ENCODE measurements around the gene PTGES3L. TPM values are rescaled to one million over a fixed set of nuclear protein-coding genes. Genes with fewer than 3 reads are reported as not detected.

Gene PTGES3L
- total RNA-seq, 1 donor from 2014 or later = 5.6 TPM

- no peak overlapping the region for H3K27ac Mint-ChIP-seq
- H3K4me3 Mint-ChIP-seq (ENCODE audit: low read depth) = no peak overlapping the region
- peaks cover 26% of the 10 kb centered on the region for H3K36me3 Mint-ChIP-seq (ENCODE audit: insufficient read depth)
- DNase-seq (ENCODE audit: low spot score, unreplicated experiment) = no peak
- peaks cover 6% of the 10 kb centered on the region for H3K4me1 Mint-ChIP-seq (ENCODE audit: low read depth)
- H3K9me3 Mint-ChIP-seq (ENCODE audit: low read depth) = no peaks in the 10 kb centered on the region
- H3K27me3 Mint-ChIP-seq = no peaks in the 10 kb centered on the region
- TF ChIP-seq CTCF (IDR thresholded peaks at IDR 0.05; ENCODE audit: unreplicated experiment) = no peak
These were observed 11.6 kb upstream of the PTGES3L start for GRCh38 chr17:42991471-42991870.

- DNase-seq (ENCODE audit: low spot score, unreplicated experiment) = no peak
- Mint-ChIP-seq H3K4me1 (ENCODE audit: low read depth) (peaks cover 2% of the 10 kb centered on the region), H3K27me3 (no peaks in the 10 kb centered on the region), H3K27ac (no peak overlapping the region), H3K36me3 (ENCODE audit: insufficient read depth) (peaks cover 27% of the 10 kb centered on the region), H3K4me3 (ENCODE audit: low read depth) (no peak overlapping the region), H3K9me3 (ENCODE audit: low read depth) (no peaks in the 10 kb centered on the region)
- no peak for TF ChIP-seq CTCF (IDR thresholded peaks at IDR 0.05; ENCODE audit: unreplicated experiment)
These were observed 10.1 kb upstream of the PTGES3L start for GRCh38 chr17:42989726-42990652.

GRCh38 chr17:42989141-42989540, 9.3 kb upstream of the PTGES3L start:
- Mint-ChIP-seq H3K27ac (no peak overlapping the region), H3K9me3 (ENCODE audit: low read depth) (no peaks in the 10 kb centered on the region), H3K27me3 (no peaks in the 10 kb centered on the region), H3K4me1 (ENCODE audit: low read depth) (no peaks in the 10 kb centered on the region), H3K36me3 (ENCODE audit: insufficient read depth) (peaks cover 27% of the 10 kb centered on the region), H3K4me3 (ENCODE audit: low read depth) (no peak overlapping the region)
- DNase-seq (ENCODE audit: low spot score, unreplicated experiment) = no peak
- TF ChIP-seq CTCF (IDR thresholded peaks at IDR 0.05; ENCODE audit: unreplicated experiment) = no peak

GRCh38 chr17:42985225-42985624, 5.3 kb upstream of the PTGES3L start:
- no peaks in the 10 kb centered on the region for H3K9me3 Mint-ChIP-seq (ENCODE audit: low read depth)
- no peaks in the 10 kb centered on the region for H3K27me3 Mint-ChIP-seq
- peaks cover 15% of the 10 kb centered on the region for H3K4me1 Mint-ChIP-seq (ENCODE audit: low read depth)
- H3K4me3 Mint-ChIP-seq (ENCODE audit: low read depth) = no peak overlapping the region
- no peak overlapping the region for H3K27ac Mint-ChIP-seq
- no peak for TF ChIP-seq CTCF (IDR thresholded peaks at IDR 0.05; ENCODE audit: unreplicated experiment)
- no peak for DNase-seq (ENCODE audit: low spot score, unreplicated experiment)
- H3K36me3 Mint-ChIP-seq (ENCODE audit: insufficient read depth) = peaks cover 13% of the 10 kb centered on the region

- peak overlapping the region; percentile 69 for H3K27ac Mint-ChIP-seq
- H3K36me3 Mint-ChIP-seq (ENCODE audit: insufficient read depth) = peaks cover 2% of the 10 kb centered on the region
- no peak for TF ChIP-seq CTCF (IDR thresholded peaks at IDR 0.05; ENCODE audit: unreplicated experiment)
- no peaks in the 10 kb centered on the region for H3K9me3 Mint-ChIP-seq (ENCODE audit: low read depth)
- peaks cover 22% of the 10 kb centered on the region for H3K4me1 Mint-ChIP-seq (ENCODE audit: low read depth)
- no peak for DNase-seq (ENCODE audit: low spot score, unreplicated experiment)
- peak overlapping the region; percentile 98 for H3K4me3 Mint-ChIP-seq (ENCODE audit: low read depth)
- H3K27me3 Mint-ChIP-seq = no peaks in the 10 kb centered on the region
These were observed 2.4 kb upstream of the PTGES3L start for GRCh38 chr17:42982266-42982665.

All from progenitor cell of endocrine pancreas (in vitro differentiated cells).